Neural progenitor cell (in vitro differentiated cells): ENCODE data around the gene OSTC. TPM values are rescaled to one million over a fixed set of nuclear protein-coding genes. Genes with fewer than 3 reads are reported as not detected.

Experiments used
- DNase-seq: peaks from one replicate; pipeline ENCODE4 v3.0.0-alpha.2; 2016; ENCODE audit warnings: low spot score
- H2AFZ ChIP-seq: fragments of 200-600 bp; sonication (generic); replicated peaks from 2 replicates; pipeline ENCODE4 v1.6.1; 2016; ENCODE audit warnings: antibody characterized with exemption
- H3F3A ChIP-seq: fragments of 200-600 bp; sonication (generic); 2 replicates; pipeline ENCODE4 v1.6.1; 2016; ENCODE audit warnings: antibody characterized with exemption, low read depth
- H3K27ac ChIP-seq: fragments of 200-600 bp; sonication (generic); 2 replicates; pipeline ENCODE4 v1.5.1; 2016; ENCODE audit warnings: mild to moderate bottlenecking
- H3K27me3 ChIP-seq: fragments of 200-600 bp; sonication (generic); 2 replicates; pipeline ENCODE4 v1.6.1; 2016; ENCODE audit warnings: mild to moderate bottlenecking, moderate library complexity
- H3K36me3 ChIP-seq: fragments of 200-600 bp; sonication (generic); 2 replicates; pipeline ENCODE4 v1.5.1; 2016
- H3K4me1 ChIP-seq: fragments of 200-600 bp; sonication (generic); 2 replicates; pipeline ENCODE4 v1.6.1; 2016; ENCODE audit warnings: mixed run types
- H3K4me2 ChIP-seq: fragments of 200-600 bp; sonication (generic); 2 replicates; pipeline ENCODE4 v1.6.1; 2016
- H3K4me3 ChIP-seq: fragments of 200-600 bp; sonication (generic); 2 replicates; pipeline ENCODE4 v1.5.1; 2016
- H3K79me2 ChIP-seq: fragments of 200-600 bp; sonication (generic); 2 replicates; pipeline ENCODE4 v1.6.1; 2016; ENCODE audit warnings: low read depth
- H3K9ac ChIP-seq: fragments of 200-600 bp; sonication (generic); 2 replicates; pipeline ENCODE4 v1.6.1; 2016
- H3K9me3 ChIP-seq: fragments of 200-600 bp; sonication (generic); 2 replicates; pipeline ENCODE4 v1.5.1; 2016; ENCODE audit warnings: low read depth
- H4K20me1 ChIP-seq: fragments of 200-600 bp; sonication (generic); 2 replicates; pipeline ENCODE4 v1.6.1; 2016; ENCODE audit warnings: low read depth
- H3K27ac Mint-ChIP-seq: 3 replicates; pipeline ENCODE4 v1.8.0; 2021; ENCODE audit warnings: mixed read lengths
- H3K27me3 Mint-ChIP-seq: 2 replicates; pipeline ENCODE4 v1.8.0; 2022; ENCODE audit warnings: low read depth, mild to moderate bottlenecking, inconsistent platforms, moderate library complexity, mixed read lengths; ENCODE audit not compliant: insufficient read depth
- H3K36me3 Mint-ChIP-seq: 3 replicates; pipeline ENCODE4 v1.8.0; 2021; ENCODE audit warnings: mixed read lengths
- H3K4me1 Mint-ChIP-seq: 3 replicates; pipeline ENCODE4 v1.8.0; 2021; ENCODE audit warnings: mixed read lengths
- H3K4me3 Mint-ChIP-seq: 3 replicates; pipeline ENCODE4 v1.8.0; 2021; ENCODE audit warnings: mild to moderate bottlenecking, moderate library complexity, mixed read lengths
- H3K9me3 Mint-ChIP-seq: 3 replicates; pipeline ENCODE4 v1.8.0; 2020; ENCODE audit warnings: mixed read lengths
- EZH2 ChIP-seq: fragments of 200-600 bp; sonication (generic); IDR thresholded peaks from 2 replicates; pipeline ENCODE4 v1.6.1; 2017; ENCODE audit warnings: antibody characterized with exemption, mild to moderate bottlenecking, moderate library complexity
- EZH2phosphoT487 ChIP-seq: fragments of 200-600 bp; sonication (generic); IDR thresholded peaks from 2 replicates; pipeline ENCODE4 v1.6.1; 2017; ENCODE audit warnings: antibody characterized with exemption
- total RNA-seq: library from RNA; depleted of rRNA; stranded (reverse); fragments of >200 nt; gene quantifications from 2 replicates; pipeline ENCODE4 v1.2.3, GENCODE V29; 2015; ENCODE audit warnings: low replicate concordance
- TF ChIP-seq, protein P1 (sequence below): fragments of 200-600 bp; sonication (generic); IDR thresholded peaks from 2 replicates; pipeline ENCODE4 v1.5.1; 2017; ENCODE audit warnings: antibody characterized with exemption, mild to moderate bottlenecking

OSTC gene
- total RNA-seq, 1 donor from 2014 or later, result 290 TPM

DNA sequence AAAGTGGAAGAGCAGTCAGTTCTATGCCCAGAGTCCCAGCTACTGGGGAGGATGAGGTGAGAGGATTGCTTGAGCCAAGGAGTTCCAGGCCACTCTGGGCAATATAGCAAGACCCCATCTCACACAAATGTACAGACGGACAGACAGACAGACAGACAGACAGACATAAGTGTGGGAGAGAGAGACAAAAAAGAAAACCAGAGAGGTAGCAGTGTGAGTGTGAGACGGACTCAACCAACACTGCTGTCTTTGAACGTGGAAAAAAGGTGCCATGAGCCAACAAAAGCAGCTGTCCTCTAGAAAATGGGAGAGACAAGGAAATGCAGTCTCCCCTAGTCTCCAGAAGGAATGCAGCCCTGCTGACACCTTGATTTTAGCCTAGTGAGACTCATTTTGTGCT is 48.2 kb upstream of the OSTC start:
- H3K27me3 Mint-ChIP-seq, result no peaks in the 10 kb centered on the region
- no peak for DNase-seq
- Histone ChIP-seq H3K4me3 (no peak overlapping the region), H3F3A (no peaks in the 10 kb centered on the region), H3K4me2 (no peak overlapping the region), H4K20me1 (no peaks in the 10 kb centered on the region), H2AFZ (no peak overlapping the region), H3K4me1 (no peaks in the 10 kb centered on the region), H3K9ac (no peak overlapping the region), H3K27me3 (no peaks in the 10 kb centered on the region), H3K79me2 (no peaks in the 10 kb centered on the region), H3K27ac (no peak overlapping the region), H3K36me3 (no peaks in the 10 kb centered on the region), H3K9me3 (no peaks in the 10 kb centered on the region)
- H3K36me3 Mint-ChIP-seq, result peaks cover 2% of the 10 kb centered on the region
- no peak overlapping the region for H3K4me3 Mint-ChIP-seq
- TF ChIP-seq EZH2phosphoT487 (no peak), EZH2 (no peak)
- TF ChIP-seq, protein P1, sequence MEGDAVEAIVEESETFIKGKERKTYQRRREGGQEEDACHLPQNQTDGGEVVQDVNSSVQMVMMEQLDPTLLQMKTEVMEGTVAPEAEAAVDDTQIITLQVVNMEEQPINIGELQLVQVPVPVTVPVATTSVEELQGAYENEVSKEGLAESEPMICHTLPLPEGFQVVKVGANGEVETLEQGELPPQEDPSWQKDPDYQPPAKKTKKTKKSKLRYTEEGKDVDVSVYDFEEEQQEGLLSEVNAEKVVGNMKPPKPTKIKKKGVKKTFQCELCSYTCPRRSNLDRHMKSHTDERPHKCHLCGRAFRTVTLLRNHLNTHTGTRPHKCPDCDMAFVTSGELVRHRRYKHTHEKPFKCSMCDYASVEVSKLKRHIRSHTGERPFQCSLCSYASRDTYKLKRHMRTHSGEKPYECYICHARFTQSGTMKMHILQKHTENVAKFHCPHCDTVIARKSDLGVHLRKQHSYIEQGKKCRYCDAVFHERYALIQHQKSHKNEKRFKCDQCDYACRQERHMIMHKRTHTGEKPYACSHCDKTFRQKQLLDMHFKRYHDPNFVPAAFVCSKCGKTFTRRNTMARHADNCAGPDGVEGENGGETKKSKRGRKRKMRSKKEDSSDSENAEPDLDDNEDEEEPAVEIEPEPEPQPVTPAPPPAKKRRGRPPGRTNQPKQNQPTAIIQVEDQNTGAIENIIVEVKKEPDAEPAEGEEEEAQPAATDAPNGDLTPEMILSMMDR, result no peak
- H3K4me1 Mint-ChIP-seq, result no peaks in the 10 kb centered on the region
- H3K9me3 Mint-ChIP-seq, result peaks cover 9% of the 10 kb centered on the region
- H3K27ac Mint-ChIP-seq, result no peak overlapping the region

DNA sequence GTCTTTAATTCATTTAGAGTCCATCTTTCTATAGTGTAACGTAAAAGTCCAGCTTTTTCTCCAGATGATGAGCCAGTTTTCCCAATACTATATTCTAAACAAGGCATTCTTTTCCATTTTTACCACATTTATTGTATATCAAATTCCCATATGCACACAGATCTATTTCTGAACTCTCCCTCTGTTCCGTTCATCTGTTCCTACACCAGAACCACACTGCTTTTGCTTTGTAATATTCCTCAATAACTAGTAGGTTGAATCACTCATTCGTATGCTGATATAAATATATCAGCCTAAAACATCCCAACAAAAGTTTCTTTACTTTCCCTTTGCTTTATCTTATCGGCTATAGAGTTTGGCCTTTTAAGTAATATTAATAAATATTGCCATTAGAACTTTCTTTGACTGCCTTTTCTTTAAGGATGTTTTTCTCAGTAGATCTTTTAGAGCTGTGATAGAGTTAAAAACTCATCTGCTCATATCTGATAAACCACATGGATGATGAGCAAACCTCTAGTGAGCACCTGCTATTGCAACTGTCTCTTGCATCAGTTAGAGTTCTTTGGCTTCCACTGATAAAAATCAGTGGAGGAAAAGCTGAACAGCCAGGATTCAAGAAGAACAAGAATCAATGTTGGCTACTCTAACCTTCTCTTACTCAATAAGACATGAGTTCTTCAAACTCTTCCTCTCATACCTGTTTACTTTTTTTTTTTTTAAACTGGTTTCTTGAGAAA is 43.2 kb upstream of the OSTC start:
- TF ChIP-seq EZH2phosphoT487 (no peak), EZH2 (no peak)
- TF ChIP-seq, protein P1, result no peak
- H3K36me3 Mint-ChIP-seq, result peaks cover 2% of the 10 kb centered on the region
- H3K4me1 Mint-ChIP-seq, result peaks cover 10% of the 10 kb centered on the region
- peaks cover 10% of the 10 kb centered on the region for H3K9me3 Mint-ChIP-seq
- Histone ChIP-seq H4K20me1 (no peaks in the 10 kb centered on the region), H3K36me3 (no peaks in the 10 kb centered on the region), H3F3A (no peaks in the 10 kb centered on the region), H3K9ac (no peak overlapping the region), H3K27me3 (no peaks in the 10 kb centered on the region), H3K27ac (no peak overlapping the region), H3K4me2 (no peak overlapping the region), H3K79me2 (no peaks in the 10 kb centered on the region), H3K4me1 (peaks cover 8% of the 10 kb centered on the region), H3K9me3 (no peaks in the 10 kb centered on the region), H2AFZ (no peak overlapping the region), H3K4me3 (no peak overlapping the region)
- H3K27me3 Mint-ChIP-seq, result no peaks in the 10 kb centered on the region
- no peak overlapping the region for H3K4me3 Mint-ChIP-seq
- no peak overlapping the region for H3K27ac Mint-ChIP-seq
- no peak for DNase-seq

DNA sequence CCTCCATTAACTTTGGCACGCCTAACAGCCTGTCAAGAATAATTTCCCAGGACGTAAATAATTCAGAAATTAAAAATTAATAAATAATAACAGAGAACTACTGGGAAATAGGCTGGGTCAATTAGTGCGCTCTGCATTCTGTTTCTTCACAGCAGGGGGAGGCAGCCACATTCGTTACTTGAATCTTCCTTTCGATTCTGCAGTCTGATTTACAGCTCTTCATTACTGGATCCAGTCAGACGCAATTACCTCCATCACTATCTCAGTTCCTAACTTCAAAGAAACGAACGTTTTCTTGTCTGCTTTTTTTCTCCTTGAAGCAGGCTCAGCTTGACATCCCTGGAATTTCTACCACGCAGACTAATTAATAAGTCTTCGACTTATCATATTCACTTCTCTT is 39.0 kb upstream of the OSTC start:
- no peaks in the 10 kb centered on the region for H3K27me3 ChIP-seq
- H3K4me2 ChIP-seq, result no peak overlapping the region
- DNase-seq, result peak; percentile 11
- peaks cover 13% of the 10 kb centered on the region for H3K4me1 Mint-ChIP-seq
- H3K4me1 ChIP-seq, result peaks cover 11% of the 10 kb centered on the region
- no peak overlapping the region for H3K27ac Mint-ChIP-seq
- H3K79me2 ChIP-seq, result no peaks in the 10 kb centered on the region
- TF ChIP-seq EZH2phosphoT487, result no peak
- no peak for TF ChIP-seq EZH2
- TF ChIP-seq, protein P1, result no peak
- no peaks in the 10 kb centered on the region for H3K36me3 Mint-ChIP-seq
- no peaks in the 10 kb centered on the region for H3F3A ChIP-seq
- no peak overlapping the region for H3K9ac ChIP-seq
- no peaks in the 10 kb centered on the region for H3K9me3 ChIP-seq
- H3K27ac ChIP-seq, result no peak overlapping the region
- H3K4me3 Mint-ChIP-seq, result no peak overlapping the region
- no peak overlapping the region for H3K4me3 ChIP-seq
- H3K9me3 Mint-ChIP-seq, result peaks cover 10% of the 10 kb centered on the region
- H3K27me3 Mint-ChIP-seq, result no peaks in the 10 kb centered on the region
- no peak overlapping the region for H2AFZ ChIP-seq
- no peaks in the 10 kb centered on the region for H4K20me1 ChIP-seq
- H3K36me3 ChIP-seq, result no peaks in the 10 kb centered on the region
